Suprapubic skin (tissue), 4 donors: Measurements from ENCODE around the gene ZFR.

Experiments used
- CTCF ChIP-seq, 2 donors: fragments of 200-600 bp in 1 of 2; fragments of 450-650 bp in 1 of 2; sonication (generic) in 1 of 2; IDR thresholded peaks; one replicate each; pipeline ENCODE4 v1.5.1; 2016 to 2019; ENCODE audit warnings: antibody characterized with exemption in 2 of 2, mild to moderate bottlenecking in 1 of 2, moderate library complexity in 1 of 2
- POLR2A ChIP-seq, 2 donors: fragments of 450-650 bp; IDR thresholded peaks; one replicate each; pipeline ENCODE4 v1.6.1; 2017; ENCODE audit warnings: antibody characterized with exemption in 2 of 2, mild to moderate bottlenecking in 2 of 2, moderate library complexity in 2 of 2
- POLR2AphosphoS5 ChIP-seq, 3 donors: sonication (generic); formaldehyde crosslinking; IDR thresholded peaks; one replicate each; pipeline ENCODE4 v1.6.1; 2017; ENCODE audit warnings: antibody characterized with exemption in 3 of 3

- TF ChIP-seq CTCF (IDR thresholded peaks at IDR 0.05) (no peak), POLR2A (IDR thresholded peaks at IDR 0.05) (no peak), POLR2AphosphoS5 (IDR thresholded peaks at IDR 0.05) (no peak)
Measured at GRCh38 chr5:32465076-32465475, 20.5 kb upstream of the ZFR start.
